GM13977 (cell line): ENCODE data around the gene RARG.
A peak's percentile ranks its signal among the peaks of the same experiment; 100 is the strongest.

Experiments used
- DNase-seq: peaks from one replicate; pipeline ENCODE4 v3.0.0; 2012; ENCODE audit warnings: low spot score
- CTCF ChIP-seq: IDR thresholded peaks from 2 replicates; pipeline ENCODE4 v1.5.1; 2012; ENCODE audit warnings: mild to moderate bottlenecking, control low read depth; ENCODE audit not compliant: insufficient read depth; ENCODE audit errors: extremely low read depth, missing control alignments
- in situ Hi-C: fragments of 300-500 bp; cut with MboI; formaldehyde crosslinking; loops from one replicate; pipeline ENCODE4 v1.12.0; 2022; ENCODE audit warnings: low sequenced_read_pairs, low pct_unique_long_range_greater_than_20kb, mixed read lengths, inconsistent platforms; ENCODE audit not compliant: unreplicated experiment

The RARG gene

GRCh38 chr12:53258541-53259539, 26.8 kb upstream of the RARG start:
- TF ChIP-seq CTCF, result no peak
- no peak for DNase-seq
- in situ Hi-C loops, result no loop called here

- peak; percentile 62 for DNase-seq
- no peak for TF ChIP-seq CTCF
- in situ Hi-C loops, result no loop called here
Measured at GRCh38 chr12:53255996-53256395, 24.0 kb upstream of the RARG start.

GRCh38 chr12:53254816-53255545, 23.0 kb upstream of the RARG start:
- TF ChIP-seq CTCF, result no peak
- in situ Hi-C loops, result no loop called here
- no peak for DNase-seq

- in situ Hi-C loops, result no loop called here
- no peak for TF ChIP-seq CTCF
Measured at GRCh38 chr12:53253298-53253697, 21.3 kb upstream of the RARG start.

GRCh38 chr12:53252349-53252916, 20.4 kb upstream of the RARG start:
- in situ Hi-C loops, result no loop called here
- DNase-seq, result no peak
- TF ChIP-seq CTCF, result no peak

More at GRCh38 chr12:53253298-53253697, 21.3 kb upstream of the RARG start:
- no peak for DNase-seq

GRCh38 chr12:53251477-53252348, 19.7 kb upstream of the RARG start:
- peak; percentile 61 for TF ChIP-seq CTCF
- DNase-seq, result peak; percentile 95
- in situ Hi-C loops, result no loop called here
